DOHH2 (cell line): ENCODE data around the gene SGTA.

Experiments
- EZH2phosphoT487 ChIP-seq: fragments of 200-600 bp; sonication (generic); IDR thresholded peaks from 2 replicates; pipeline ENCODE4 v1.6.1; 2017; ENCODE audit warnings: borderline replicate concordance, mild to moderate bottlenecking, antibody characterized with exemption, low read length, moderate library complexity, mixed read lengths
- TF ChIP-seq, protein P1 (sequence below): fragments of 200-600 bp; sonication (generic); IDR thresholded peaks from one replicate; pipeline ENCODE4 v1.5.1; 2014; ENCODE audit warnings: antibody characterized with exemption, mild to moderate bottlenecking, low read depth, low read length; ENCODE audit not compliant: poor library complexity, severe bottlenecking

DNA sequence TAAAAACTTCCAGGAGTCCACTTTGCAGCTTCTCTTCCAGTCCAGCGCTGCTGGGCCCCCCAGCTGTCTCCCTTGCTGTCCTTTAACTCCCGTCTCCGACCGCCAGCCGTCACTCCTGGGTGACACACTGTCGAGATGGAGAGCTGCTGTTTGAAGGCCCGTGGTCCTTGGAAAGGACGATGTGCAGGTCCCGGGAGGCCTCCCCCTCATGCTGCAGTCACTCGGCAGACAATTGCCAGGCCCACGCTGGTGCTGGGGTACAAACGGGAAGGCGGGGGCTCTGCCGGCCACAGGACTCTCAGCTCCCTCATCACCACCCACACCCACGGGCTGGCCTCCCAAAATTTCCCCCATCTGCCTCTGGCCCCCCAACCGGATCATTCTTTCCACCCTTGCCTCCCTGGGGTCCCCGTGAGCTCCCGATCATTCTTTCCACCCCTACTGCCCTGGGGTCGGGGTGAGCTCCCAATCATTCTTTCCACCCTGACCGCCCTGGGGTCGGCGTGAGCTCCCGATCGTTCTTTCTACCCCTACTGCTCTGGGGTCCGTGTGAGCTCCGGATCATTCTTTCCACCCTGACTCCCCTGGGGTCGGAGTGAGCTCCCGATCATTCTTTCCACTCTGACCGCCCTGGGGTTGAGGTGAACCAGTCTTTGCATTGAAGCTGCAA, 20.5 kb upstream of the SGTA start:
- TF ChIP-seq, protein P1, sequence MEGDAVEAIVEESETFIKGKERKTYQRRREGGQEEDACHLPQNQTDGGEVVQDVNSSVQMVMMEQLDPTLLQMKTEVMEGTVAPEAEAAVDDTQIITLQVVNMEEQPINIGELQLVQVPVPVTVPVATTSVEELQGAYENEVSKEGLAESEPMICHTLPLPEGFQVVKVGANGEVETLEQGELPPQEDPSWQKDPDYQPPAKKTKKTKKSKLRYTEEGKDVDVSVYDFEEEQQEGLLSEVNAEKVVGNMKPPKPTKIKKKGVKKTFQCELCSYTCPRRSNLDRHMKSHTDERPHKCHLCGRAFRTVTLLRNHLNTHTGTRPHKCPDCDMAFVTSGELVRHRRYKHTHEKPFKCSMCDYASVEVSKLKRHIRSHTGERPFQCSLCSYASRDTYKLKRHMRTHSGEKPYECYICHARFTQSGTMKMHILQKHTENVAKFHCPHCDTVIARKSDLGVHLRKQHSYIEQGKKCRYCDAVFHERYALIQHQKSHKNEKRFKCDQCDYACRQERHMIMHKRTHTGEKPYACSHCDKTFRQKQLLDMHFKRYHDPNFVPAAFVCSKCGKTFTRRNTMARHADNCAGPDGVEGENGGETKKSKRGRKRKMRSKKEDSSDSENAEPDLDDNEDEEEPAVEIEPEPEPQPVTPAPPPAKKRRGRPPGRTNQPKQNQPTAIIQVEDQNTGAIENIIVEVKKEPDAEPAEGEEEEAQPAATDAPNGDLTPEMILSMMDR = no peak
- TF ChIP-seq EZH2phosphoT487 = no peak
